ENCODE measurements around the gene RPL26.

GRCh38 chr17:8382052-8382879 is 727 bp downstream of the RPL26 start:
- no peak for TF ChIP-seq CTCF (IDR thresholded peaks at IDR 0.05; ENCODE audit: low read depth, low read length)
- no peak for TF ChIP-seq EZH2phosphoT487 (IDR thresholded peaks at IDR 0.05; ENCODE audit: low read depth)

Data from OCI-LY3 (cell line).